Measurements from ENCODE around the gene CCNB3. TPM values are rescaled to one million over a fixed set of nuclear protein-coding genes. Genes with fewer than 3 reads are reported as not detected.

CCNB3 gene
- total RNA-seq, 1 experiment from 2014 or later, result 0.35 TPM

GRCh38 chrX:50386520-50386919 lies 182.0 kb downstream of the CCNB3 start:
- TF ChIP-seq CTCF (conservative IDR thresholded peaks at IDR 0.05), result no peak
- H3K9me3 Mint-ChIP-seq, result peaks cover 67 to 74% of the 10 kb centered on the region in 2 experiments

More at GRCh38 chrX:50386520-50386919, 182.0 kb downstream of the CCNB3 start:
- H4K5ac ChIP-seq (ENCODE audit: insufficient read length, low read depth, low read length), result no peak overlapping the region
- no peaks in the 10 kb centered on the region for H3K79me1 ChIP-seq (ENCODE audit: insufficient read depth, low read depth, low read length, poor library complexity, severe bottlenecking)
- no peak overlapping the region for H2BK20ac ChIP-seq (ENCODE audit: low read depth, low read length, poor library complexity, severe bottlenecking)
- no peak overlapping the region for H3K27ac Mint-ChIP-seq
- H3K4me2 ChIP-seq (ENCODE audit: insufficient read depth, insufficient read length, low read length), result no peak overlapping the region
- no peak overlapping the region for H2BK12ac ChIP-seq (ENCODE audit: insufficient read length, low read depth, low read length)
- no peak overlapping the region for H2AFZ ChIP-seq (ENCODE audit: low read length)
- H2AK5ac ChIP-seq (ENCODE audit: insufficient read length, low read length), result no peak overlapping the region
- no peak overlapping the region for H3K18ac ChIP-seq (ENCODE audit: insufficient read length, low read depth, low read length)
- H3K36me3 Mint-ChIP-seq (ENCODE audit: insufficient read depth in 1 of 3, low read depth in 3 of 3), result peaks cover 0 to 8% (median 2%) of the 10 kb centered on the region in 3 experiments; a peak in 5 of 7 replicates
- no peaks in the 10 kb centered on the region for H4K20me1 ChIP-seq (ENCODE audit: control insufficient read depth, insufficient read depth, insufficient read length)
- no CpG with 5 or more reads among the region's 2 CpGs for WGBS (ENCODE audit: extremely low coverage, insufficient read length, low lambda C conversion rate)
- no peaks in the 10 kb centered on the region for H3K9me3 ChIP-seq (ENCODE audit: control insufficient read depth, low read depth, low read length)
- H3K4me1 Mint-ChIP-seq, result no peaks in the 10 kb centered on the region
- no peak overlapping the region for H3K27ac ChIP-seq (ENCODE audit: insufficient read length, low read depth, low read length)
- H3K56ac ChIP-seq (ENCODE audit: insufficient read length, low read depth, low read length), result no peak overlapping the region
- H3K27me3 Mint-ChIP-seq (ENCODE audit: low read depth), result no peaks in the 10 kb centered on the region
- no peak overlapping the region for H3K9ac ChIP-seq (ENCODE audit: extremely low read depth, insufficient read length, low read length)
- no peak overlapping the region for H3K4me3 Mint-ChIP-seq
- H4K91ac ChIP-seq (ENCODE audit: insufficient read length, low read depth, low read length), result no peak overlapping the region
- H3T11ph ChIP-seq (ENCODE audit: low read length), result no peak overlapping the region
- no peak overlapping the region for H3K14ac ChIP-seq (ENCODE audit: insufficient read depth, low read length)
- no peak for DNase-seq
- H3K23ac ChIP-seq (ENCODE audit: insufficient read length, low read depth, low read length), result no peak overlapping the region
- no peak overlapping the region for H4K8ac ChIP-seq (replicated peaks; ENCODE audit: insufficient read length, low read depth, low read length)
- no peak overlapping the region for H3K4ac ChIP-seq (ENCODE audit: low read depth, low read length)
- H2BK120ac ChIP-seq (ENCODE audit: low read depth, low read length, poor library complexity, severe bottlenecking), result no peak overlapping the region
- H3K27me3 ChIP-seq (ENCODE audit: insufficient read depth, low read length), result no peaks in the 10 kb centered on the region
- H2BK15ac ChIP-seq (ENCODE audit: low read depth, low read length), result no peak overlapping the region
- H3K23me2 ChIP-seq (ENCODE audit: insufficient read length, low read depth, low read length, poor library complexity, severe bottlenecking), result no peaks in the 10 kb centered on the region
- no peaks in the 10 kb centered on the region for H3K4me1 ChIP-seq (ENCODE audit: insufficient read depth, low read length)
- no peak overlapping the region for H2BK5ac ChIP-seq (ENCODE audit: insufficient read length, low read length)
- no peaks in the 10 kb centered on the region for H3K79me2 ChIP-seq (ENCODE audit: insufficient read depth, low read length)

All from H9 (cell line).